NCI-H510A treated with DMSO at 0.1 percent for 48 hours (cell line): ENCODE measurements around the gene ACTN1.
"Not testable (repeated sequence)": the region's sequence is repeated elsewhere in the genome, so short reads cannot be mapped to it uniquely, and the experiment has no call there.

Experiments used
- DNase-seq: peaks from one replicate; lab custom pipeline; 2025; lab: John Stamatoyannopoulos, UW

ACTN1 gene

DNA sequence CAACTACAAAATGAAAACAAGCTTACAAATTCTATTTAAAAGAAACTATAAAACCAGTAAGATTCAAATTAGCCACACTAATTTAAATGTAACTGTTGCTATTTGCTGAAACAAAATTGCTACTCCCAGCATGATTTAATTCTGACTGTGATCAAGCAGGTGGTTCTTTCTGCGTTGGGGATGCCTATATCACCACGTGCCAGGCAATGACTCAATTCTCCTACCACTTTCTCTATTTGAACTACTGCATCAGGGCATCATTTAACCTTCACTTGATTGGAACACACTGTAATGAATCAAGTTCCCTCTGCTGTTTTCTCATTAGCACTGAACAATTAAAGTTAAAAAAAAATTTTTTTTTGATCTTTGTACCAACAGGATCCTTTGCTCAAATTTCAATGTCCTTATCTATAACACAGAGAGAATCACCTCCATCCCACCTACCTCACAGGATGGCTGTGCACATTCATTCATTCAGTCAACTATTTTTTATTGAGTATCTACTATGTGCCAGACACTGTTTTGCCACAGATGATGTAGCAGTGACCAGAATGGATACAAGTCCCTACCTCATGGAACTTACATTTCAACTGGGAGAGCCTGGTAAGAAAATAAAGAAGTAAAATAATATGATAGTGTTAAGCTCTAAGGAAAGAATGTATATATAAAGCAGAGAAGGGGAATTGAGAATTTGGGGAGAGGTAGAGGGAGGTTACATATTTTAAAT lies 8.0 kb upstream of the ACTN1 start:
- no peak for DNase-seq

DNA sequence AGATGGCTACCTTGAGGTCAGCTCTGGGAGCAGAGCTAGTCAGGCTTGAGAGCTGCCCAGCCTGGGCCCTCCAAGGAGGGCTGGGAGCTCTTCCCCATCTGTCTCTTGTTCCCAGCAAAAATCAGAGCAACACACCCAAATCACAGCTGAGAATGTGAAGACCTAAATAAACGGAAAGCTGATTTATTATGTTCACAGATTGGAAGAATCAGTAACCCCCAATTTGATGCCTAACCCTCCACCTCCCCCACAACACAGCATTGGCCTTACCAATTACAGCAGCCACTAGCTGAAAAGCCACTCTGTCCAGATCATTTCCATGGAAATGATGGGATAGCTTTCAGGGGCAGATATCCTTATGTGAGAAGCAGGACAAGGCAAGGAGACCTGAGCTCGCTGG lies 7.1 kb upstream of the ACTN1 start:
- no peak for DNase-seq

DNA sequence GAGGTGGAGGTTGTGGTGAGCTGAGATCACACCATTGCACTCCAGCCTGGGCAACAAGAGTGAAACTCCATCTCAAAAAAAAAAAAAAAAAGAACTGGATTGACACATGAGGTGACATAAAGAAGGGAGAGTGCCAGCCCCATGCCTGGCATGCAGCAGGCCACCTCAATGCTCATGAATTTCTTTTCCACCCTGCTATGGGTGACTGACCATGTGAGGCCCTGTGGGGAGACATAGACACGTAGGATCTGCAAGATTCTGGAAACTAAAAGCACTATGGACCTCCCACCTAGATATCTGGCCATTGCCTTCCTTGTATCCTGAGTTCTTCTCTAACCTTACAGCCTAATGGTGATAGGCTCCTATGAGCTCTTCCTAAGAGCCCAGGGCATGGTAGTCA lies 5.6 kb upstream of the ACTN1 start:
- no peak for DNase-seq

DNA sequence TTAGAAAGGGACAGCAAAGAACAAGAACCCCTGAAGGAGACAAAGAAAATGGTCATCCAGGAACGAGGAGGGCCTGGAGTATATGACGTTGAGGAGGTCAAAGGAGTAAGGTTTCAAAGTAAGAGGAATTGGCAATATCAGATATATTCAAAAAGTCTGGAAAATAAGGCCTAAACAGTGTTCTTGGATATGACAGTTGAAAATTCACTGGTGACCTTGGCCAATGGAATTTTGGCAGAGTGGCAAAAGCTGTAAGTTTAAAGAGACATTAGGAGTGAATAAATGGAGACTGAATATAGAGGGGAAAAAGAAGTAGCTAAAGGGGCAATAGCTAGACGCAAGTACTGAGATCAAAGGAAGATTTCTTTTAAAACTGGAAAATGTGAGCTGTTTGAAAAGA lies 4.1 kb upstream of the ACTN1 start:
- no peak for DNase-seq

DNA sequence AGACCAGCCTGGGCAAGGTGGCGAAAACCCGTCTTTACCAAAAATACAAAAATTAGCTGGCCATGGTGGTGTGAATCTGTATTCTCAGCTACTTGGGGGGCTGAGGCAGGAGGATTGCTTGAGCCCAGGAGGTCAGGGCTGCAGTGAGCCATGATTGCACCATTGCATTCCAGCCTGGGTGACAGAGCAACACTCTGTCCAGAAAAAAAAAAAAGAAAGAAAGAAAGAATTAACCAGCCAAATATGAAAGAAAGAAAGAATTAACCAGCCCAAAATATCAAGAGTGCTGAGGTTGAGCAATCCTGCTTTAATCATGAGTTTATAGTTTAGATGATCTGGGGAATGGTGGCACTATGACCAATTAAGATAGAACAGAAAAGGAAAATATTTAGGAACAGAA lies 3.5 kb upstream of the ACTN1 start:
- DNase-seq = no peak

DNA sequence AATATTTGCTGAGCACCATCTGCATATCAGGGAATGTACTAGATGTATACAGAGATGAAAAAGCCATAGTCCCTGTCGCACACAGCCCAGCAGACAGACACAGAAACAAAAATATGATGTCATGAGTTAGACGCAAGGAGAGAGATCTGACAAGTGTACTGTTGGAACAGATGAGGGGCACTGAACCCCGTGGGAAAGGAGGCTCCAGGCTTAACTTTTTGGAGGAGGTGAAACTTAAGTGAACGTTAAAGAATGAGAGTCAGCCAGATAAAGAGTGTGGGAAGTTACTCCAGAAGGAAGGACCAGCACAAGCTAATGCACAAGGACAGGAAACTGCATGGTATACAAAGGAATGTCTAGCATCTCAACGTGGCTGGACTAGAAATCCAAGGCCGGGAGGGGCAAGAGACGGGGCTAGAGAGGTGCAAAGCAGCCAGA lies 2.5 kb upstream of the ACTN1 start:
- no peak for DNase-seq

DNA sequence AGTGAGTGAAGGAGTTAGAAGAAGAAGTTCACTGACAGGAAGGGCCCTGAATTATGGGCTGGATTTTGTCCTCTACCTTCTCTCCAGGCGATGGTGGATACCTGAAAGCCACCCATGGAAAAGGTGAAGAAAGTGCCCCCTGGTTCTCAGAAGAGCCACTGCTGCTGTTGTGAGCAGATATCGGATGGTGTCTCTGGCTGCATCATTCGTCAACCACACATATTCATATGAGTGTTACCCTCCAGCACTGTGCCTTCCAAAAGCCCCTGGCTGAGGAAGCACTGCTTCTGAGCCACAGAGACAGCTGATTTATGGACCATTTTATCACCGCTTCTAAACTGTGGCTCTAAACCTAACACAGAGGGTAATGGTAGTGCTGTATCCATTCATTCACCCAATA lies 2.0 kb upstream of the ACTN1 start:
- no peak for DNase-seq

DNA sequence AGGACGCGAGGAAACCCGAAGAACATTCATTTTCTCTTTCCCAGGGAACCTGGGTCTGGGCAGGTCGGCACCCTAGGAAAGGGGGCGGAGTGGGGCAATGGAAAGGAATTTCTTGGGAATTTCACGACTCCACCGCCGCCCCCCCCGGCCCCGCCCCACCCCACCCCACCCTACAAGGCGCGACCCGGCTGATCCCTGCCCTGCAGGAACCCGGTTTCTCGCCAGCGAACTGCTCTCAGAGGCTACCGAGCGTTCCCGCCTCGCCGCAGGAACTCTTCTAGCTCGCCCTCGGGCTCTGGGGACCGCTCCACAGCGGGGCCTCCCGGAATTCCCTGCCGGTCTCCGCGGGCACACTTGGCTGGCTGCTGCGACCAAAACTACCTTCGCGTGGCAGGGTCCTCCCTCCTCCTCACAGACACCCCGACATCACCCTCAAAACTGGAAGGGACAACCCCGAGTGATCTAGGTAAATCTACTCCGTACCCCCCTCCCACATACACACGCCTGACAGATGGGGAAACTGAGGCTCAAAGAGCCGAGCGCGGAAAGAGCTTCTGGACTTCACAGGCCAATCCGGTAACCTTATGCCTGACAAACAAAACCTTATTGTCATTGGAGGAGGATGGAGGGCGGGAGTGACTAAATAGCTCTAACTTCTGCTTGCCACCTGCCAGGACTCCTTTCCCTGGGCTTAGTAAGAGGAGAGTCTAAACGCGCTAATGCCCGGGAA lies 785 bp upstream of the ACTN1 start:
- peak; percentile 74 for DNase-seq

DNA sequence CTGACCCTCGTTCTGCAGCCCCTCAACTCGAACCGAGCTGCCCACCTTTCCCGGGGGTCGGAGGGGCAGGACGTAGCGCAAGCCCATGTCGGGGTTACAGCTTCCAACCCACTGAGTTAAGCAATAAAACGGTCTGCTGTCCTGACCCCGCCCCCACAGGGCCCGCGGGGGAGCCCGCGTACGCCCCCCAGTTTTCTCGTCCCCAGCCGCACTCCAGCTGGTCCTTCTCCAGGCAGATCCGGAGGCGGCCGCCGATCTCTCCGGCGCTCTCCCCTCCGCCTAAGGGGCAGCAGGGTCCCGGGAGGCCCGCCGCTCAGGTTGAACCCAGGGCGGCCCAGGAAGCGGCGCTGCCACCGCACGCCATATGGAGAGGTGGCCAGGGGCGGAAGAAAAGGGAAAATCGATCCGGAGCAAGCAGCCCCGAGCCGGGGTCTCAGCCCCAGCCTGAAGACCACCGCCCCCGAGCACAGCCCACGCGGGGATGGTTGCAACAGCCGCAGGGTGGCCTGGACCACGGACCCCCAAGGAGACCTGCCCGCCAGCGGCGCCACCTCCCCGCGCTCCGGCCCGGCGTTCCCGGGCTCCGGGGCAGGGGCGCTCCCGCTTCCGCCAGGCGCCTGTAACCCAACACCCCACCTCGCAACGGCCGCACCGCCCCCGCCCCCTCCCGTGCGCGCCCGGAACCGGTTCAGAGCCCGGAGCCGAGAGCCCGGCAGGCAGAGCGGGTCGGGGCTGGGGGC lies 760 bp downstream of the ACTN1 start:
- DNase-seq = peak; percentile 59

DNA sequence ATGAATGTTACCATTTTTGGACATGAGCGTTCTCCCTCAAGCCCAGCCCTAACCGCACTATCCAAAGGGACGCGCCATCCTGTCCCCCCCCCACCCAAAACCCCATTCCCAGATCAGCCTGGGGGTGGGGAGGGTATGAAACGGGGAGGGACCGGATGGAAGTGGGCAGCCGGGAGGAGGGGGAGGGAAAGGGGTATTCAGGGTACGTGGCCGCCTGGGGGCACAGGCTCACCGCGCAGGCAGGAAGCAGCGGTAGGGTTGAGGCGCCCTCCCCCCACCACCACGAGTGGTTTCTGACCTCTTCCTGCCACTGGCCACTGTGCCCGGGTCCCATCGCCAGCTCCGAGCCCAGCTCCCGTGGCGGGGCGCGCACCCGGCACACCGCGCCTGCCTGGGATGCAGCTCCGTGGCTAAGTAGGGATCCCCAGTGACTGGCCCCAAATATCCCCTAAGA lies 1.4 kb downstream of the ACTN1 start:
- no peak for DNase-seq

DNA sequence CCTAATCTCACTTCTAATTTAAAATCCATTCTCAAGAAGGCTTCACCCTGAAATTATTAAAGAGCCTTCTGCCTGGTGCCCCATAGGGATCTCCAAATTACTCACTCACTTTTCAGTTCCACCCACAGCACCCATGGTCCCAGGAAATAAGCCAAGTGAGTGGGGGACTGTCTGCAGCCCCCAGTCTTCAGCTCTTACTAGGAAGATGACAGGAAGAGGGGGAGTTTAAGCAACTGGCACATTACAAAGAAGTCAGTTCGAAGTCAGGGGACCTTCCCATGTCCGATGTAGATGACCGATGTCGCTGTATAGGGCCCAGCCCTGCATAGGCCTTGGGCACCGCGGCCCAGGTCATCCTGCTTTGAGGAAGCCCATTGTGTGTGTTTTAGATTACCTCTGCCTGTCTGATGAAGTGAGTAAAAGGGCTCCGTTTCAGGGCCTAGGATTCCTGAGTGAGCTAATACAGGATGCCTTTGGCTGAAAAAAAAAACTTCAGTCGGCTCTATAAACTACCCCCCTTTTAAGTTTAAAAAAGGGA lies 1.9 kb downstream of the ACTN1 start:
- DNase-seq = no peak

DNA sequence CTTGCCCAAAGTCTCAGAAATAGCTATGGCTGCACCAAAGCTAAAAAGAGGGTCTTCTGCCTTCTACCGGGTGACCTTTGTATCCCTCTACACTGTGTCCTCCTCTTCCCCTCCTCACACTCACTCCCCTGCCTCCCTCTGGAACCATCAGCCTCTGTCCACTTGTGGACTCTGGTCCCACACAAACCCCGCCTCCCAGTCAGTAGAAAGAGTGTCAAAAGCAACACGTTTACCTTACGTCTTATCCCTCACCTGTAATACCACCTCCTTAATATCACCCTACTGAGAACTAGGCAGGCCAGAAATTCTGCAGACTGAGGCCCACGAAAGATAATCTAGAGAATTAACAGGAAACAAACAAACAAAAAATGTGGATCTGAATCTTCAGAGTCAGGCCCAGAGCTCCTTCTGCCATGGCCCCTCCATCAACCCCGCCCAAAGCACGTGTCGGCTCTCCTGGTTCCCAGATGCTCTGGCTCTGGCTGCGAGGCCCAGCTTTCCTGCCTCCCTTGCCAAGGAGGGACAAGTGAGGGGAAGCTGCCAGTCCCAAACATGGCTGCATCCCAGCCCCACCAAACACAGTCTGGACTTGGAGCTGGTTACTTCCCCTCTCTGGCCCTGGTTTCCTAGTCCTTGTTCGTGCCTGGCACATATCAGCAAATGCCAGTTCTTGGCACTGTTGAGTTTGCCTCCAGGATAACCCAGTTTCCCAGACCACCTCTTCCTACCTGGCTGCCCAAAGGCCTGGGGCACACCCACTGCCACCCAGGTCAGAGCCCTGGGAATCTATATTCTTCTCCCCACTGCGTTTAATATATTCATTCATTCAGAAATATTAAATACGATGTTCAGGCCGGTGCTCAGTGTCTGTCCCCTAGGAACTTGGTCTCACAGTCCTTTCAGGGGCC lies 2.7 kb downstream of the ACTN1 start:
- no peak for DNase-seq

DNA sequence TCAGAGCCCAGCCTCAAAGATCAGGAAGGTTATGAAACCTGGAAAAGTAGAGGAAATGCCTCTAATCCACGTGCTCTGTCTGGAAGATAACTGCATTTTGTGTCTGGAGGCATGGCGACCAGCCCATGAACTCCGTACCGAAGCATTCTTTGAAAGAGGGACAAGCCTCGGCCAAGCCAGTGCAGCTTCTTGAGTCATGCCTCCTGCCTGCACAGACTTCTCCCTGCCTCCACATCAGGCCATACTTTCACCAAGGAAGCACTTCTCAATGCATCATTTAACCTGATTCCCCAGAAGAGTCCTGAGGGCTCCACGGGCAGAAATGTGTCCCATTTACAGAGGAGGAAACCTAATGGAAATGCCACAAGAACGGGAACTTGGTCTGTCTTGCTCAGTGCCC lies 3.4 kb downstream of the ACTN1 start:
- no peak for DNase-seq

DNA sequence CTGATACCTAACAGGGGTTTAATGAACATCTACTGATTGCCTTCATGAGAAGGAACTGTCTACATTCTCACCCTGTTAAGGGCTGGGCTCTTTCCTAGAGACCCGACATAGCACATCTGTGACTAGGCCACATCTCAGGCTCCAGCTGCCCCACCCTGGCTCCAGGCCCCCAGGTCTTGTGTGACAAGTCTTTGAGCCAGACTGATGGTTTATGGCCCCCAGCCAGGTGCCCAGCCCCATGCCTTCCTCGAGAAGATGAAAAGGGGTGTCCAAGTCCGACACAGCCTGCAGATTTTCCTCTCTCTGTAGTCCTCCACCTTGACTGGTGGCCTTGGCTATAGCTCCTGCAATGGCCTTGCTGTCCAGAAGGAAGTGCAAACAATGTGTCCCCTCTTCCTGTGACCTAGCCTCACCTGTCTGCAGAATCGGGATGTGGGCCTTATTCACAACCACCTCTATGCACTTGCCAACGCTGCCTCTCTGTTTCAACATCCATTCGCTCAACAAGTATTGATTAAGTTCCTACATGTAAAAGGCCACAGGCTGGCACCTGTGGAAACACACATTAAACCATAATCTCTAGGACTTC lies 4.2 kb downstream of the ACTN1 start:
- DNase-seq = no peak

DNA sequence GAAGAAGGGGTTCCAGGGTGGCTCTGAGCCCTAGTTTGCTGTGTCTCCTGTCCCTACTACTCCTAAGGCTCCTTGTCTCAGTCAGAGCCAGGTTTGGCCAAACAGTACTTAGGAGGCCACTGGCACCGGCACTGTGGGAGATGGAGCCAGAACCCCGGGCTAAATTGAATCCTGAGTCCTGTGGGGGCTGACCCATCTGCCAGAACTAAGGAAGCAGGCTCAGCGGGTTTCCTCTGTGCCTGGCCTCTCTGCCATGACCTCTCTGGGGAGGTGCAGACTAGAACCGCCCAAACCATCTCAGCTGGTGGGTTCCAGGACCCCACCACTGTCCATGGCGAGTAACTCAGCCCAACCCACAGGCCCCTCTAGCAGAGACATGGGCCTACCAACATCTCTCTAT lies 5.5 kb downstream of the ACTN1 start:
- no peak for DNase-seq

DNA sequence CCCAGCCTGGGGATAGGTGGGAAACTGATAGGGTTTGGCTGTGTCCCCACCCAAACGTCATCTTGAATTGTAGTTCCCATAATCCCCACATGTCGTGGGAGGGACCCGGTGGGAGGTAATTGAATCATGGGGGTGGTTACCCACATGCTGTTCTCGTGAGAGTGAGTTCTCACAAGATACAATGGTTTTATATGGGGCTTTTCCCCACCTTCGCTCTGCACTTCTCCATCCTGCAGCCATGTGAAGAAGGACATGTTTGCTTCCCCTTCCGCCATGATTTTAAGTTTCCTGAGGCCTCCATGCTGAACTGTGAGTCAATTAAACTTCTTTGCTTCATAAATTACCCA lies 5.9 kb downstream of the ACTN1 start:
- not testable (repeated sequence) for DNase-seq

DNA sequence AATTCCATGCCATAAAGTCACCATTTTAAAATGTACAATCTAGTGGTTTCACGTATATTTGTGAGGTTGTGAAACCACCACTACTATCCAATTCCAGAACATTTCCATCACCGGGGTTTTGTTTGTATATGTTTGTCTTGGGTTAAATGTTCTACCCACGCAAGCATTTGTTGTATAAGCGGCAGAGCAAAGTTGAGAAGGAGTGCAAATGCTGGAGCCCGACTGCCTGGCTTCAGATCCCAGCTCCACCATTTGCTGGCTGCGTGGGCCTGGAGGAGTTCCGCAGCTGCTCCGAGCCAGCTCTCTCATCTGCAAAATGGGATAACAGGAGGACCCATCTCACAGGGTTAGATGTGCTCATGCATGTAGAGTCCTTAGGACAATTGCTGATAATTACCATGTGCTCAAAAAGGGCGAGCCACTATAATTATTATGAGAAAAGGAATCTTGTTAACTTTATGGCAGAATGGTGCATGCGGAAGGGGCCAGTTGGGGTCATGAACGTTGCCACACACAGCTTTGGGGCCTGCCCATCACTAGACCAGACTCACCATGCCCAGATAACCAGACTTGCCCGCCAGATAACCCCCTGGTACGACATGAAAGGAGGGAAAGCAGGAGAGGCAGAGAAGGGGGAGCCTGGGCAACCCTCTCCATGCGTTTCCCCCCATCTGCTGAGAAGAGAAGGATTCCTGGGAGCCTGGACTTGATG lies 6.4 kb downstream of the ACTN1 start:
- no peak for DNase-seq

DNA sequence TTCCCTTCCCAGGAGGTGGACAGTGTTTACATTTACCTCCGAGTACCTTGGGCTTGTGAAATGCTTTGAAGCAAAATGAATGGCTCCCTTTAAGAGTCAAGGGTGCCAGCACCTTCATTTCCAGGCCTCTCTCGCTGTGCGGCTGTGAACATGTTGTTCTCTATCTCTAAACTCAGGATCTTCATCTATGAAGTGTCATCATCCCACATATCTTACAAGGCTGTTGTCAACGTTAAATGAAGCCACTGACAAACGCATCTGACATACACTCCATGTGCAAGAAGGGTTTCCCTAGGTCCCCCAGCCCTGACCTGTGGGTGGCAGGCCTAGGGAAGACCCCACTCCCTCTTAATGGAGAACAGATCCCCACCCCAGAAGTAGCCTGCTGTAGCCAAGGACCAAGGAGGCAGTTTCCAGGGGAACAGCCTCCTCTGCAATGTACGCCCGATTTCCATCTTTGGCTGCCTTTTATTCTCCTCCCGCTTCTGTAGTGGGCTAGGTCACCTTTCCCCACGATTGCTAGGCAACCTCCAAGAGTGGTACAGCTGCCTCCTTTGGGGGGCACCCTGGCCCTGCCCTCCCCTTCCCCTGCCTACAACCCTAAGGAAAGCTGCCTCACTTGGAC lies 7.6 kb downstream of the ACTN1 start:
- DNase-seq = no peak

DNA sequence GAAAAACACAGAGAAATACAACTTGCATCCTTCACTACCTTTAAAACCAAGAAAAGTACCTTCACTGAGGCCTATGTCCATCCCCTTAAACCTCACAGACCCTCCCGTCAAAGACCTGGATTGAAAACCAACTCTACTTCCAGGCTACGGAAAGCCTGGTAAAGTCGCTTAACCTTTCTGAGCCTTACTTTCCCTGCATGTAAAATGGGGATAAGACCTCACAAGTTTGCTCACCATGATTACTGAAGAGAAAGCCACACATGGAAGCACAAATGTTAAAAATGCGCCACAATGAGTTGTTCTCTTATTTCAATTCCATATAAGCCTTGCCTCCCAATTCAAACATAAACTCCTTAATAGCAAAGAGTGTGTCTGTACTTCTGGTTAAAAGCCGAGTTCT lies 8.4 kb downstream of the ACTN1 start:
- no peak for DNase-seq

DNA sequence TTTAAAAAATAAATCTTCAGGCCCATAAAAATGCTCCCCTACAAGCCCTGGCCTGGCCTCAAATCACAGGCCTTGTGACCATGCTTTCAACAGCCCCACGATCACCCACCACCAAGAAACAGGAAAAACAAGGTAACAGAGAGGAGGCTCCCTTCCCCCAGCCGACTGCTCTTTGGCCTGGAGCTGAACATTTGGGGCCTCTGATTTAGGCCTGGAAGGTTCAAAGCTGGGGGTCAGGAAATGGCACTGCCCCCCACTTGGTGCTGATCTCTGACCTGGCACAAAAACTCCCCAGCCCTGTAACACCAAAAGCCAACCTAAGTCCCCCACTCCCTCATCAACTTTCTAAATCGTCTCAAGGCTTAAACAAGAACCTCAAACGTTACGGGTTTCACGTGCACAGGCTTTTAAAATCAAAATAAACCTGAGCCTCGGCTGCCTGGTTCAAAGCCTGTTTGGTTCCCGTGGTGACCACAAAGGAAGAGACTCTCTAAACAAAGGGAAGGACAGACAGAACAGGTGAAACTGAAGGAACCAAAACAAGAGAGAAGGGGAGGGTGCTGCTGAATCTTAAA lies 9.0 kb downstream of the ACTN1 start:
- DNase-seq = no peak
